Endothelial cell of umbilical vein (primary cell): Measurements from ENCODE around the gene OR2L3. TPM values are rescaled to one million over a fixed set of nuclear protein-coding genes. Genes with fewer than 3 reads are reported as not detected.
"Not testable (repeated sequence)": the region's sequence is repeated elsewhere in the genome, so short reads cannot be mapped to it uniquely, and the experiment has no call there.

Source experiments
- BruUV-seq: library from RNA; stranded (reverse); fragments of 400-500 nt; replicated peaks from 2 replicates; lab custom pipeline; 2021; lab: Mats Ljungman, UMichigan
- CTCF ChIA-PET: fragments of 300-600, 350-600 bp; sonication (Branson Sonifier 250); formaldehyde crosslinking; loops from one replicate; lab custom pipeline; 2021; ENCODE audit warnings: antibody characterized with exemption, inconsistent platforms; lab: Charles Lee
- POLR2A ChIA-PET: fragments of 300-600, 350-600 bp; sonication (Branson Sonifier 250); formaldehyde crosslinking; loops from one replicate; lab custom pipeline; 2021; ENCODE audit warnings: antibody characterized with exemption, inconsistent platforms; lab: Charles Lee
- DNase-seq: peaks from one replicate; pipeline ENCODE4 v3.0.0-alpha.2; 2011; ENCODE audit warnings: low read depth, low spot score
- FAIRE-seq: peaks from 2 replicates; lab custom pipeline; 2011; peaks lifted over from hg19 to GRCh38; lab: Jason Lieb, UNC
- H2AFZ ChIP-seq: 2 replicates; pipeline ENCODE4 v1.6.0; 2012; ENCODE audit warnings: low read depth, low read length, control low read depth, inconsistent platforms
- H3K27ac ChIP-seq: 2 replicates; pipeline ENCODE4 v1.5.1; 2011; ENCODE audit warnings: low read depth, mild to moderate bottlenecking, control low read depth, low read length, moderate library complexity; ENCODE audit not compliant: insufficient read depth
- H3K27me3 ChIP-seq, 2 experiments: 2 replicates each; pipeline versions ENCODE4 v1.6.0 to v1.6.1; 2011; ENCODE audit warnings: low read length in 2 of 2, mixed read lengths in 1 of 2; ENCODE audit not compliant: control insufficient read depth in 2 of 2, insufficient read depth in 2 of 2
- H3K36me3 ChIP-seq, 2 experiments: 2 replicates in 1 of 2; 3 replicates in 1 of 2; pipeline ENCODE4 v1.5.1; 2011; ENCODE audit warnings: low read length in 2 of 2, mild to moderate bottlenecking in 1 of 2, moderate library complexity in 1 of 2; ENCODE audit not compliant: control insufficient read depth in 2 of 2, insufficient read depth in 2 of 2; ENCODE audit errors: extremely low read depth in 1 of 2
- H3K4me1 ChIP-seq: 3 replicates; pipeline ENCODE4 v1.5.1; 2011; ENCODE audit warnings: mild to moderate bottlenecking, low read length; ENCODE audit not compliant: control insufficient read depth, insufficient read depth; ENCODE audit errors: extremely low read depth
- H3K4me2 ChIP-seq: 2 replicates; pipeline ENCODE4 v1.6.1; 2011; ENCODE audit warnings: low read length, control low read depth, mixed read lengths; ENCODE audit not compliant: insufficient read depth
- H3K4me3 ChIP-seq, 3 experiments: fragments of 200-600 bp in 1 of 3; sonication (generic), shearing (Covaris generic) in 1 of 3; replicated peaks in 1 of 3; 2 replicates each; pipeline ENCODE4 v1.5.1; 2011 to 2016; ENCODE audit warnings: control low read depth in 3 of 3, low read length in 3 of 3, mild to moderate bottlenecking in 2 of 3, inconsistent platforms in 1 of 3, low read depth in 1 of 3, moderate library complexity in 1 of 3; ENCODE audit not compliant: insufficient read depth in 1 of 3
- H3K79me2 ChIP-seq: 2 replicates; pipeline ENCODE4 v1.6.0; 2012; ENCODE audit warnings: low read length, inconsistent platforms; ENCODE audit not compliant: control insufficient read depth, insufficient read depth
- H3K9ac ChIP-seq: replicated peaks from 2 replicates; pipeline ENCODE3; 2011; ENCODE audit warnings: low read length, control low read depth; ENCODE audit not compliant: insufficient read depth; ENCODE audit errors: extremely low read depth
- H3K9me1 ChIP-seq: replicated peaks from 3 replicates; pipeline ENCODE4 v1.6.0; 2011; ENCODE audit warnings: mild to moderate bottlenecking, low read length; ENCODE audit not compliant: control insufficient read depth, insufficient read depth; ENCODE audit errors: extremely low read depth
- H3K9me3 ChIP-seq: replicated peaks from 2 replicates; pipeline ENCODE4 v1.5.1; 2012; ENCODE audit warnings: low read length, inconsistent platforms; ENCODE audit not compliant: control insufficient read depth, insufficient read depth
- H4K20me1 ChIP-seq: replicated peaks from 2 replicates; pipeline ENCODE3; 2011; ENCODE audit warnings: mild to moderate bottlenecking, low read length; ENCODE audit not compliant: control insufficient read depth, insufficient read depth; ENCODE audit errors: extremely low read depth
- EZH2 ChIP-seq: IDR thresholded peaks from 2 replicates; pipeline ENCODE4 v1.6.1; 2012; ENCODE audit warnings: borderline replicate concordance, low read depth, mild to moderate bottlenecking, moderate library complexity, low read length, inconsistent platforms; ENCODE audit not compliant: severe bottlenecking
- FOS ChIP-seq: IDR thresholded peaks from 2 replicates; pipeline ENCODE4 v1.6.1; 2011; ENCODE audit warnings: mild to moderate bottlenecking, low read length, moderate library complexity, borderline replicate concordance; ENCODE audit not compliant: insufficient read depth
- GATA2 ChIP-seq: IDR thresholded peaks from 2 replicates; pipeline ENCODE4 v1.7.0; 2011; ENCODE audit warnings: low read depth, mild to moderate bottlenecking, moderate library complexity, mixed read lengths, low read length; ENCODE audit not compliant: insufficient read length, insufficient read depth
- JUN ChIP-seq: IDR thresholded peaks from 2 replicates; pipeline ENCODE4 v1.6.1; 2011; ENCODE audit warnings: borderline replicate concordance, low read depth; ENCODE audit not compliant: insufficient read length, insufficient read depth
- MYC ChIP-seq: IDR thresholded peaks from one replicate; pipeline ENCODE4 v1.6.1; 2011; ENCODE audit warnings: mild to moderate bottlenecking, low read depth, low read length
- POLR2A ChIP-seq: IDR thresholded peaks from 2 replicates; pipeline ENCODE4 v1.6.1; 2012; ENCODE audit warnings: low read depth, mild to moderate bottlenecking, control low read depth, low read length
- POLR2AphosphoS5 ChIP-seq: IDR thresholded peaks from 2 replicates; pipeline ENCODE4 v1.6.1; 2012; ENCODE audit warnings: low read depth, mild to moderate bottlenecking, control low read depth, low read length, moderate library complexity; ENCODE audit not compliant: insufficient read depth
- dilution Hi-C: fragments of 300-500 bp; cut with MboI; formaldehyde crosslinking; loops from one replicate; pipeline ENCODE4 v1.15.0; 2019; ENCODE audit warnings: low sequenced_read_pairs; ENCODE audit not compliant: extremely low pct_ligation_motif_present
- intact Hi-C: fragments of 100-400 bp; cut with micrococcal nuclease; formaldehyde crosslinking; loops from one replicate; pipeline ENCODE4 v1.10.0; 2022
- polyA plus RNA-seq, 4 experiments: library from polyadenylated mRNA; depleted of rRNA in 3 of 4; stranded (reverse) in 3 of 4; unstranded in 1 of 4; fragments of >200 nt; gene quantifications; 2 replicates each; pipeline versions ENCODE4 v1.2.1 to v1.2.3, GENCODE V29; 2011 to 2012; ENCODE audit warnings: missing spikeins in 1 of 4
- total RNA-seq: library from RNA; stranded (reverse); gene quantifications from 2 replicates; pipeline ENCODE4 v1.2.3, GENCODE V29; 2021
- TF ChIP-seq, protein P1 (sequence below): IDR thresholded peaks from 2 replicates; pipeline ENCODE4 v1.6.1; 2011; ENCODE audit not compliant: insufficient read depth, insufficient read length
- TF ChIP-seq, protein P2 (sequence below), 2 donors: IDR thresholded peaks; 1 replicate in 1 of 2; 2 replicates in 1 of 2; pipeline ENCODE4 v1.5.1; 2011; ENCODE audit warnings: low read length in 2 of 2, mild to moderate bottlenecking in 2 of 2, moderate library complexity in 2 of 2, control low read depth in 1 of 2, inconsistent platforms in 1 of 2, low read depth in 1 of 2; ENCODE audit not compliant: insufficient read depth in 1 of 2; ENCODE audit errors: extremely low read depth in 1 of 2

Gene OR2L3
- total and polyA plus RNA-seq, 2 donors (not counting 3 experiments of a cell fraction or from before 2014, with no cell fraction given): not detected

DNA sequence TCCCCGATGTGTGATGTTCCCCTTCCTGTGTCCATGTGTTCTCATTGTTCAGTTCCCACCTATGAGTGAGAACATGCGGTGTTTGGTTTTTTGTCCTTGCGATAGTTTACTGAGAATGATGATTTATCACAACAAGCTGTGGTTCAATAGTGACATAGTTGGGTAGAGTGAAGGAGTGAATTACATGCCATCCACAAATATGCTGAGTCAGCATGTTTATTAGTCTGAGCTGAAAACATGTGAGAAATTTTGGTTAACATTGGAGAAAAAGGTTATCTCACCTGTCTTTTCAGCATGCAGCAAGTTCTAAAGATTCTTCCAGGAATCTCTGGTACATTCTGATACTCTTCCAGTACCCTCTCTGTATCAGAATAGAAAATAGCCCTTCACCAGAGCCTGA is 19.0 kb downstream of the OR2L3 start:
- Histone ChIP-seq H3K27me3 (no peaks in the 10 kb centered on the region), H3K9me1 (no peaks in the 10 kb centered on the region), H3K4me3 (no peak overlapping the region), H3K79me2 (no peaks in the 10 kb centered on the region), H3K9me3 (peaks cover 2% of the 10 kb centered on the region), H2AFZ (no peak overlapping the region), H3K4me2 (no peak overlapping the region), H3K36me3 (no peaks in the 10 kb centered on the region), H3K4me1 (no peaks in the 10 kb centered on the region), H3K27ac (no peak overlapping the region), H4K20me1 (no peaks in the 10 kb centered on the region), H3K9ac (no peak overlapping the region)
- dilution Hi-C loops: no loop called here
- ChIA-PET CTCF (no interaction called here), POLR2A (no interaction called here)
- no TSS peak for BruUV-seq
- TF ChIP-seq EZH2: no peak
- no peak for TF ChIP-seq MYC
- TF ChIP-seq GATA2: no peak
- no peak for TF ChIP-seq JUN
- TF ChIP-seq, protein P1, sequence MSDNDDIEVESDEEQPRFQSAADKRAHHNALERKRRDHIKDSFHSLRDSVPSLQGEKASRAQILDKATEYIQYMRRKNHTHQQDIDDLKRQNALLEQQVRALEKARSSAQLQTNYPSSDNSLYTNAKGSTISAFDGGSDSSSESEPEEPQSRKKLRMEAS: no peak
- no peak for TF ChIP-seq FOS
- no peak for TF ChIP-seq POLR2A
- TF ChIP-seq, protein P2, sequence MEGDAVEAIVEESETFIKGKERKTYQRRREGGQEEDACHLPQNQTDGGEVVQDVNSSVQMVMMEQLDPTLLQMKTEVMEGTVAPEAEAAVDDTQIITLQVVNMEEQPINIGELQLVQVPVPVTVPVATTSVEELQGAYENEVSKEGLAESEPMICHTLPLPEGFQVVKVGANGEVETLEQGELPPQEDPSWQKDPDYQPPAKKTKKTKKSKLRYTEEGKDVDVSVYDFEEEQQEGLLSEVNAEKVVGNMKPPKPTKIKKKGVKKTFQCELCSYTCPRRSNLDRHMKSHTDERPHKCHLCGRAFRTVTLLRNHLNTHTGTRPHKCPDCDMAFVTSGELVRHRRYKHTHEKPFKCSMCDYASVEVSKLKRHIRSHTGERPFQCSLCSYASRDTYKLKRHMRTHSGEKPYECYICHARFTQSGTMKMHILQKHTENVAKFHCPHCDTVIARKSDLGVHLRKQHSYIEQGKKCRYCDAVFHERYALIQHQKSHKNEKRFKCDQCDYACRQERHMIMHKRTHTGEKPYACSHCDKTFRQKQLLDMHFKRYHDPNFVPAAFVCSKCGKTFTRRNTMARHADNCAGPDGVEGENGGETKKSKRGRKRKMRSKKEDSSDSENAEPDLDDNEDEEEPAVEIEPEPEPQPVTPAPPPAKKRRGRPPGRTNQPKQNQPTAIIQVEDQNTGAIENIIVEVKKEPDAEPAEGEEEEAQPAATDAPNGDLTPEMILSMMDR (IDR thresholded peaks at IDR 0.05; ENCODE audit: extremely low read depth in 1 of 2, insufficient read depth in 1 of 2, low read depth in 1 of 2, low read length in 2 of 2): no peak
- TF ChIP-seq POLR2AphosphoS5: no peak
- no peak for FAIRE-seq
- intact Hi-C loops: no loop called here
- no peak for DNase-seq

DNA sequence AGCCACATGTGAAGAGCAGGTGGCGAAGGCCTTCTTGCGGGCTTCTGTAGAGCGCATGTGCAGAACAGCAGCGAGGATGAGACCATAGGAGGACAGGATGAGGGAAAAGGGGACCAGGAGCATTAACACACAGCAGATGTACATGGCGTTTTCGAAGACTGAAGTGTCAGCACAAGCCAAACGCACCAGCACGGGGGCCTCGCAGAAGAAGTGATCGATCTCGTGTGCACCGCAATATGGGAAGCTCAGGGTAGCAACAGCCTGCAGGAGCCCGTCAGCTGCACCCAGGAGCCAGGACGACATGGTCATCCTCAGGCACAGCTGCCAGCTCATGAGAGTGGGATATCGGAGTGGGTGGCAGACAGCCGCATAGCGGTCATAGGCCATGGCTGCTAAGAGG is 37.2 kb downstream of the OR2L3 start:
- BruUV-seq, intact Hi-C loops, H3K4me1 ChIP-seq, POLR2A ChIA-PET, FAIRE-seq, CTCF ChIA-PET, DNase-seq, H2AFZ ChIP-seq, H3K9me1 ChIP-seq, H3K27ac ChIP-seq, H3K9me3 ChIP-seq, H3K27me3 ChIP-seq, dilution Hi-C loops, H3K9ac ChIP-seq, H3K4me3 ChIP-seq, H4K20me1 ChIP-seq, H3K79me2 ChIP-seq, H3K36me3 ChIP-seq, H3K4me2 ChIP-seq: not testable (repeated sequence)
